ENCODE results near the gene GABBR2. TPM values are rescaled to one million over a fixed set of nuclear protein-coding genes. Genes with fewer than 3 reads are reported as not detected.

Gene GABBR2
- total RNA-seq, 4 donors from 2014 or later: 2.4 to 13.6 (median 10.0) TPM

DNA sequence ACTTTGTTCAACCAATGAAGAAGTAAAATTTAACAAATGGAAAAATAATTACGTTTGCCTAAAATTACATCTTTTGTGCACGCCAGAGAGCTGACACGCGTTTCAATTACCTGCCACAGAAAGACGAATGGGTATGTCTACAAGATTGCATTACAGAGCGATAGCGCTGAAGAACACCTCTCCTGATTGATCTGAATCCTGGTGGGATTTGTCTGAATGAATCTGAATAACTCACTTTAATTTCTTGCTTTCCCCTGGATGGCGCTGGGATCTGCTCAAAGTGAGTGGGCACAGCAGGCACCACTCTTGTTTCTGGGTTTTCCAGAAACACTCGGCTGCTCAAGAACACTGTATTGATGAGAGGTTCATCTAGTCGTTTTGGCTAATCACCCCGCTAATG is 304.5 kb downstream of the GABBR2 start:
- Histone ChIP-seq H3K4me3 (replicated peaks in 1 of 3) (no peak overlapping the region), H3K4me1 (no peaks in the 10 kb centered on the region), H3K27ac (no peak overlapping the region), H3K36me3 (no peaks in the 10 kb centered on the region), H3K9me3 (no peaks in the 10 kb centered on the region), H3K27me3 (no peaks in the 10 kb centered on the region)
- intact Hi-C loops (cut with DNase I): no loop called here
- 83 to 90% methylated on average over 11 of the region's 11 CpGs for WGBS, 2 donors
- DNase-seq: no peak
- no peak for TF ChIP-seq POLR2A (IDR thresholded peaks at IDR 0.05)
- TF ChIP-seq, protein P1, sequence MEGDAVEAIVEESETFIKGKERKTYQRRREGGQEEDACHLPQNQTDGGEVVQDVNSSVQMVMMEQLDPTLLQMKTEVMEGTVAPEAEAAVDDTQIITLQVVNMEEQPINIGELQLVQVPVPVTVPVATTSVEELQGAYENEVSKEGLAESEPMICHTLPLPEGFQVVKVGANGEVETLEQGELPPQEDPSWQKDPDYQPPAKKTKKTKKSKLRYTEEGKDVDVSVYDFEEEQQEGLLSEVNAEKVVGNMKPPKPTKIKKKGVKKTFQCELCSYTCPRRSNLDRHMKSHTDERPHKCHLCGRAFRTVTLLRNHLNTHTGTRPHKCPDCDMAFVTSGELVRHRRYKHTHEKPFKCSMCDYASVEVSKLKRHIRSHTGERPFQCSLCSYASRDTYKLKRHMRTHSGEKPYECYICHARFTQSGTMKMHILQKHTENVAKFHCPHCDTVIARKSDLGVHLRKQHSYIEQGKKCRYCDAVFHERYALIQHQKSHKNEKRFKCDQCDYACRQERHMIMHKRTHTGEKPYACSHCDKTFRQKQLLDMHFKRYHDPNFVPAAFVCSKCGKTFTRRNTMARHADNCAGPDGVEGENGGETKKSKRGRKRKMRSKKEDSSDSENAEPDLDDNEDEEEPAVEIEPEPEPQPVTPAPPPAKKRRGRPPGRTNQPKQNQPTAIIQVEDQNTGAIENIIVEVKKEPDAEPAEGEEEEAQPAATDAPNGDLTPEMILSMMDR (IDR thresholded peaks at IDR 0.05): no peak

DNA sequence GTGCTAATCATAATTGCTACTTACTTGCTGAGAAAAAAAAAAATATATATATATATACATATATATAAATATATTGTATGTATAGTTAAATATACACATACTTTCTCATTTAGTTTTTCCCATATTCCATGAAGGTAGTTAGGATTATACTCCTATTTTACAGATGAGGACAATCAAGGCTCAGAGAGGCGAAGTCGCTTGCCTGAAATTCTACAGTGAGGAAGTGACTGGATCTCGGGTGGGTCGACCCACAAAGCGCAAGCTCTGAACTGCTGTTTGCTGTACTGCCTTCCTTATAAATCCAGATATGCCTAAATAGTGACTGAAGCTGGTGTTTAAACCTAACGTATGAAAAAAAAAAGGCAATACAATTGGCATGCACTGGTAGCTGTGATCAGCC is 305.0 kb downstream of the GABBR2 start:
- 90 to 93% methylated on average over 6 of the region's 6 CpGs for WGBS, 2 donors
- TF ChIP-seq, protein P1 (IDR thresholded peaks at IDR 0.05): no peak
- no peak for TF ChIP-seq POLR2A (IDR thresholded peaks at IDR 0.05)
- DNase-seq: no peak
- Histone ChIP-seq H3K36me3 (no peaks in the 10 kb centered on the region), H3K4me1 (no peaks in the 10 kb centered on the region), H3K4me3 (replicated peaks in 1 of 3) (no peak overlapping the region), H3K27me3 (no peaks in the 10 kb centered on the region), H3K27ac (no peak overlapping the region), H3K9me3 (no peaks in the 10 kb centered on the region)
- intact Hi-C loops (cut with DNase I): no loop called here

DNA sequence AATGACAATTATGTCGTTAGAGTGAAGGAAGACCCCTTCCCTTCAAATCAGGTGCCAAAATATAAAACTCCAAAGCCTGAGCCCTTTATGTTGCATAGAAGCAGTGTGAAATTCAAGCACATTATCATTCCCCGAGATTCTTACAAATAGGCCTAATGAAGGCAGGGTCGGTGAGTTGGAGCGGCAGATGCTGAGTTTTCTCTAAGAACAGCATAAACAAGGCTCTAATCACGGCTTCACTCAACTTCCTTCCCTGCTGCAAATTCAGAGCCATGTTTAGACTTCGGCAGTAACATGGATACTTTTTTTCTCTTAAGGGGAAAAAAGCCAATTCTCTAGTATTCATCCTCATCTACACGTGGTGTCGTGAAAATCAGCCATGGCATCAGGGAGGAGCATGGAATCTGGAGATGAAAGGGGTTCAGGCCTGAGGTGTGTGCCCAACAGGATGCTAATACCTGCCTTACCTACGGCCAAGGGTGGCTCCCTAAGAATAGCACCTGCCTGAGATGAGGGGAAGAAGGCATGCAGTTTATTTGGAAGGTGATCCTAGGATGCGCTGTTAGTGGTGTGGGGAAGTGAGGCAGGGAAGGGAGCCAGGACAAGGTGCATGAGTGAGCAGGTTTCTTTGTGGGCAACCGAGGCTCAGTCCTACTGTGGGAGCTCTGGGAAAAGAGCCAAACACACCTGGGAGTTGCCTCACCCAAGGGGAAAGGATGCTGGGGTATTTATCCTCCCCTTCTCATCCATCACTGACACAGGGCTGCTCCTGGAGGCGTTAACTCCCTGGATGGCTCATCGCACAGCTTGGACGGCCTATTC is 306.5 kb downstream of the GABBR2 start:
- 78 to 79% methylated on average over 14 of the region's 14 CpGs for WGBS, 2 donors
- H3K36me3 ChIP-seq: no peaks in the 10 kb centered on the region
- H3K4me3 ChIP-seq (replicated peaks in 1 of 3): no peak overlapping the region
- no peak for DNase-seq
- no peak for TF ChIP-seq POLR2A (IDR thresholded peaks at IDR 0.05)
- TF ChIP-seq, protein P1 (IDR thresholded peaks at IDR 0.05): no peak
- H3K9me3 ChIP-seq: no peaks in the 10 kb centered on the region
- H3K4me1 ChIP-seq: no peaks in the 10 kb centered on the region
- no peak overlapping the region for H3K27ac ChIP-seq
- H3K27me3 ChIP-seq: no peaks in the 10 kb centered on the region
- intact Hi-C loops (cut with DNase I): no loop called here

DNA sequence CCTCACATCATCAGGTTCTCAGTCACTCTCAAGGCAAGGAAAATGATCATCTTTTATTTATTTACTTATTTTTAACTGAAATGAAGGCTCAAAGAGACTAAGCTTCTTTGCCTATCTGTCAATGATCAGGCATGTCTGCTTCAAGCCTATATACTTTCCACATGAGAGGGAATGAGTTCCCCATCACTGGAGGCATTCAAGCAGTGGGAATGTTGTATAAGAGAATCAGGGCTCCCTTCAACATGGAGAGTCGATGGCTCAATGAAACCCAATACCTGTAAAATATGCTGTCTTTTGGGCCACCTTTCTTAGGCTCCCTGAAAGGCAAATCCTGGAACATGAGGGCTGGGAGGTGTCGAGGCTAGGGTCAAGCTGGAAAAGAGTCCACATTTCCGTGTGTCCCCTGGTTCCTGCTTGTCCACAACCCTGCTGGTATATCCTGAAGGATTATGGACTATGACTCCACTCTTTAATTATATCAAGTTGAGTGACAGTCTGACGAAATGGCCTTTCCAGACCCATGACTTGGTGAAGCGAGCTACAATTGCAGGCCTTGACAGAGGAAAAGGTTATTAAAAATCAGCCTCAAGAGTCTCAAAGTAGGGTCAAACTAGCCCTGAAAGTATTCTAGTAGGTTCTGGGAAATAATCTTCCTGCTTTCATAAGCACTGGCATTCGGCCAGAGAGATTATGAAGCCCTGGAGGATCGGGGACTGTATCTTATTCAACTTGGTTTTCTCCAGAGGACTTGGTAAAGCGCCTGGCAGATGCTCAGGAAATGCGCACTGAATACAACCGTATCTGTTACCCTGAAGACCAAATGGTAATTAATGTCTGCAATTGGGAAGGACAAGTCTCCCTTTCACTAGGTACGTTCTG is 307.4 kb downstream of the GABBR2 start:
- TF ChIP-seq, protein P1 (IDR thresholded peaks at IDR 0.05): no peak
- no peak for TF ChIP-seq POLR2A (IDR thresholded peaks at IDR 0.05)
- WGBS, 2 donors: 74 to 75% methylated on average over 11 of the region's 11 CpGs

More for the DNA sequence above, 307.4 kb downstream of the GABBR2 start:
- no peak overlapping the region for H3K27ac ChIP-seq
- H3K27me3 ChIP-seq: no peaks in the 10 kb centered on the region
- DNase-seq: no peak
- no peak overlapping the region for H3K4me3 ChIP-seq (replicated peaks in 1 of 3)
- H3K9me3 ChIP-seq: no peaks in the 10 kb centered on the region
- H3K36me3 ChIP-seq: no peaks in the 10 kb centered on the region
- H3K4me1 ChIP-seq: no peaks in the 10 kb centered on the region
- intact Hi-C loops (cut with DNase I): no loop called here
